ENCODE results near the gene PABPC1L.

PABPC1L gene

GRCh38 chr20:44973053-44973452 is 63.2 kb downstream of the PABPC1L start:
- no peak for TF ChIP-seq CTCF (IDR thresholded peaks at IDR 0.05; ENCODE audit: low read depth, low read length)
- peak in 1 of 2 donors; percentile 60 for DNase-seq (ENCODE audit: low read depth in 2 of 2)
- H3K4me3 ChIP-seq (replicated peaks in 1 of 2; ENCODE audit: low read depth in 2 of 2, low read length in 2 of 2): no peak overlapping the region

- H3K4me3 ChIP-seq (replicated peaks in 1 of 2; ENCODE audit: low read depth in 2 of 2, low read length in 2 of 2): no peak overlapping the region
- DNase-seq (ENCODE audit: low read depth in 2 of 2): no peak
- no peak for TF ChIP-seq CTCF (IDR thresholded peaks at IDR 0.05; ENCODE audit: low read depth, low read length)
Observed at GRCh38 chr20:44976698-44977097, 66.8 kb downstream of the PABPC1L start.

- peak; percentile 51 to 55 for DNase-seq (ENCODE audit: low read depth in 2 of 2)
- no peak for TF ChIP-seq CTCF (IDR thresholded peaks at IDR 0.05; ENCODE audit: low read depth, low read length)
- no peak overlapping the region for H3K4me3 ChIP-seq (replicated peaks in 1 of 2; ENCODE audit: low read depth in 2 of 2, low read length in 2 of 2)
Observed at GRCh38 chr20:44979090-44979621, 69.3 kb downstream of the PABPC1L start.

- DNase-seq (ENCODE audit: low read depth in 2 of 2): no peak
- no peak for TF ChIP-seq CTCF (IDR thresholded peaks at IDR 0.05; ENCODE audit: low read depth, low read length)
- H3K4me3 ChIP-seq (replicated peaks in 1 of 2; ENCODE audit: low read depth in 2 of 2, low read length in 2 of 2): no peak overlapping the region
Observed at GRCh38 chr20:44981736-44982406, 72.0 kb downstream of the PABPC1L start.

GRCh38 chr20:44983093-44983674 is 73.3 kb downstream of the PABPC1L start:
- no peak for DNase-seq (ENCODE audit: low read depth in 2 of 2)
- H3K4me3 ChIP-seq (replicated peaks in 1 of 2; ENCODE audit: low read depth in 2 of 2, low read length in 2 of 2): no peak overlapping the region
- no peak for TF ChIP-seq CTCF (IDR thresholded peaks at IDR 0.05; ENCODE audit: low read depth, low read length)

- no peak for TF ChIP-seq CTCF (IDR thresholded peaks at IDR 0.05; ENCODE audit: low read depth, low read length)
- DNase-seq (ENCODE audit: low read depth in 2 of 2): no peak
- H3K4me3 ChIP-seq (replicated peaks in 1 of 2; ENCODE audit: low read depth in 2 of 2, low read length in 2 of 2): no peak overlapping the region
Observed at GRCh38 chr20:44988631-44989171, 78.8 kb downstream of the PABPC1L start.
